ENCODE measurements around the gene OGFOD3.

DNA sequence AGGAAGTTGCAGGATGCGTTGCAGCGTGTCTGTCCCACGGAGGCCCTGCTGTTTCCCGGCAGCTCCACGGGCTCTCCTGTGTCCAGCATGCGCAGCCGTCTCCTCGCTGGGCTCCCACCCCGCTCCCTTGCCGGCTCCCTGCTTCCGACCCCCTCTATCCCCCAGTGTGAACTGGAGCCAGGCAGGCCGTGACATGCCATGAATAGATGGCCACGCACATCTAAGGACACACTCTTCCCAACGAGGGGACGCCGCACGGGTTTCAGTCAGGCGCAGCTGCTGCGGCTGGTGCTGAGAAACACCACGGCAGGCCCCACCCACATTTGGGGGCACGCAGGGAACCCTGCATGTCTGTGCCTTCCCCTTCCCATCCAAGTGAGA lies 9.5 kb downstream of the OGFOD3 start:
- TF ChIP-seq, protein P1, sequence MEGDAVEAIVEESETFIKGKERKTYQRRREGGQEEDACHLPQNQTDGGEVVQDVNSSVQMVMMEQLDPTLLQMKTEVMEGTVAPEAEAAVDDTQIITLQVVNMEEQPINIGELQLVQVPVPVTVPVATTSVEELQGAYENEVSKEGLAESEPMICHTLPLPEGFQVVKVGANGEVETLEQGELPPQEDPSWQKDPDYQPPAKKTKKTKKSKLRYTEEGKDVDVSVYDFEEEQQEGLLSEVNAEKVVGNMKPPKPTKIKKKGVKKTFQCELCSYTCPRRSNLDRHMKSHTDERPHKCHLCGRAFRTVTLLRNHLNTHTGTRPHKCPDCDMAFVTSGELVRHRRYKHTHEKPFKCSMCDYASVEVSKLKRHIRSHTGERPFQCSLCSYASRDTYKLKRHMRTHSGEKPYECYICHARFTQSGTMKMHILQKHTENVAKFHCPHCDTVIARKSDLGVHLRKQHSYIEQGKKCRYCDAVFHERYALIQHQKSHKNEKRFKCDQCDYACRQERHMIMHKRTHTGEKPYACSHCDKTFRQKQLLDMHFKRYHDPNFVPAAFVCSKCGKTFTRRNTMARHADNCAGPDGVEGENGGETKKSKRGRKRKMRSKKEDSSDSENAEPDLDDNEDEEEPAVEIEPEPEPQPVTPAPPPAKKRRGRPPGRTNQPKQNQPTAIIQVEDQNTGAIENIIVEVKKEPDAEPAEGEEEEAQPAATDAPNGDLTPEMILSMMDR (IDR thresholded peaks at IDR 0.05), result no peak
- TF ChIP-seq POLR2A (IDR thresholded peaks at IDR 0.05) (no peak), EP300 (IDR thresholded peaks at IDR 0.05) (no peak), POLR2AphosphoS5 (IDR thresholded peaks at IDR 0.05) (no peak)

Measured in suprapubic skin (tissue), 4 donors.